ENCODE data around the gene DENND11.

DENND11 gene, protein sequence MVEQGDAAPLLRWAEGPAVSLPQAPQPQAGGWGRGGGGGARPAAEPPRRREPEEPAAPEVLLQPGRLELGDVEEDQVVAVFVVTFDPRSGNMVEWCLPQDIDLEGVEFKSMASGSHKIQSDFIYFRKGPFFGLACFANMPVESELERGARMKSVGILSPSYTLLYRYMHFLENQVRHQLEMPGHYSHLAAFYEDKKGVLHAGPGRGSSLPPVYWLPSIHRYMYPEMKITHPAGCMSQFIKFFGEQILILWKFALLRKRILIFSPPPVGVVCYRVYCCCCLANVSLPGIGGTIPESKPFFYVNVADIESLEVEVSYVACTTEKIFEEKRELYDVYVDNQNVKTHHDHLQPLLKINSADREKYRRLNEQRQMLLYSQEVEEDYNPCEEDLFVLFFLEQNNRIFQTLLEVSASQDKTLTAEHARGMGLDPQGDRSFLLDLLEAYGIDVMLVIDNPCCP

DNA sequence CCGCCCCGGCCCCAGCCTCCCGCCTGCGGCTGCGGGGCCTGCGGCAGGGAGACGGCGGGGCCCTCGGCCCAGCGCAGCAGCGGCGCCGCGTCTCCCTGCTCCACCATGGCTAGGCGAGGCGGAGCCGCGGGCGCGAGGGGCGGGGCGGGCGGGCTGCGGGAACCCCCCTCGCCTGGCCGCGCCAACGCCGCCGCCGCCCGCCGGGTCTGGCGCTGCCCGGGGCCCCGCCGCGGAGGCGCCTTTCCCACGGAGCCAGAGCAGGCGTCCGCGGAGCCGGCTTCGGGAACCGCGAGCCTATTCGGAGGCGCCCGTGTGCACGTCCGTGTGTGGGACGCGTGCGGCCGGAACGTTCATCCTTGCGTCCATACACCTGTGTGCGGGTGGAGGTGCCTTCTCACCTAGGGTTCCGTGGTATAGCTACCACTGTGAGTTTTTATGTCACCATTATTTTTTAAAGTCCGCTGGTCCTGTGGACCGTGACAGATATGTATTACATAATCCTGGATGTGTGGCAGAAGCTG is at the start of gene DENND11:
DENND11 (minus strand) TSS at position 120 of the 521 bp plus-strand sequence; CDS start at position 107, 13 bp downstream.
- DNase-seq (ENCODE audit: low spot score): peak; percentile 63

- no peak for DNase-seq (ENCODE audit: low spot score)
These were observed 46.4 kb upstream of the DENND11 start for GRCh38 chr7:141748396-141748795.

DNA sequence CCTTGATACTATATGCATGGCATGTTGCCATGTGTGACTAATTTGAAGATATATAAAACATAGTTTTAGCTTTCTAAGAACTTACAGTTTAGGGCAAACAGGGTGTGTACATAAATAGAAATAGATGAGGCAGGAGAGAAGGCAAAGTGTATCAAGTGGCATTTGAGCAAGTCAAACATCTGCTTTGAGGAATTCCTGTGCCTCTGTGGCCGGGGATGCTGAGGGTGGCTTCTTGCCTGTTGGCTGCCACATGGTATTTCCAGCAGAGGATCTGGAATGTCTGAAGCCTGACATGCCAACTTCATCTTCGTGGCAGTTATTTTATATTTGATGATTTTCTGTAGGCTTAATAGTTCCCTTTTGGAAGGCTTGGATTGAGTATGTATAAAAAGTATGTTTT is 42.2 kb upstream of the DENND11 start:
- DNase-seq (ENCODE audit: low spot score): no peak

- no peak for DNase-seq (ENCODE audit: low spot score)
These were observed 40.3 kb upstream of the DENND11 start for GRCh38 chr7:141742229-141742628.

DNA sequence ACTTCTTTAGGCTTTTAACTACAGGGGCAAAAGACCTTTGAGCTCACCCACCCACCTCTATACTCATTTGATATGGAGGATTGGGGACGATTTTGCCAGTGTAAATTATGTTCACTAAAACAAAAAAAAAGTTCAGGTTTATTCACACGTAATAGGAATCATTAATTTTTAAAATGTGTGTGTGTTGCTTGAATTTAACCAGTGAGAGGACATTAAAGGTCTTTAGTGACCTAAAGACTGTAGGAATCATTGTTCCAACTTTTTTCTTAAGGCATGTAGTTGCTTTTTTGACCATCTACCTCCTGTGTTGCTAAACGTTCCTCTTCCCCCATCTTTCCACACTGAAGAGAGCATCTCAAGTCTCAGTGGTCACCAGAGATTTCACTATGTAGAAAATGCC is 37.3 kb upstream of the DENND11 start:
- DNase-seq (ENCODE audit: low spot score): no peak

DNA sequence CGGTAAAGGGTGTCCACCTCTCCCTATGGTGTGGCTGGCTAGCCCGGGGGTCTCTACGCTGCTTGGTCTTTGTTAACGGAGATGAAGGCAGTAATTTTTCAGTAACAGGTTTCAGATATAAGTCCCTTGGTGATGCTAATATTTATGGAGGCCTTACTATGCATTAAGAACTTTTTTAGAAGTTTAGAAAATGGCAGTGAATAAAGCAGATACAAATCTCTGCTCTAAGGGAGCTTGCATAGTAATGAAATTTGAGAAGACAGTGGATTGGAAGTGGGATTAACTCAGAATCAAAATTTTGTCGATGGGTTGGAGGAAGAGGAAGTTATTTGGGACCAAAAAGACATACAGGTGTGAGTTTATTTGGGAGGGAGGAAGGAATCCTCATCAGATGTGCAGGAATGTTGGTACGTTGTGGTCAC is 36.6 kb upstream of the DENND11 start:
- no peak for DNase-seq (ENCODE audit: low spot score)

- peak; percentile 94 for DNase-seq (ENCODE audit: low spot score)
These were observed 36.0 kb upstream of the DENND11 start, which contains the start of gene SSBP1 for GRCh38 chr7:141737836-141738591. SSBP1 (plus strand) TSS chr7:141738358; CDS start chr7:141739167, 809 bp downstream.

- no peak for DNase-seq (ENCODE audit: low spot score)
These were observed 35.3 kb upstream of the DENND11 start for GRCh38 chr7:141737118-141737835.

DNA sequence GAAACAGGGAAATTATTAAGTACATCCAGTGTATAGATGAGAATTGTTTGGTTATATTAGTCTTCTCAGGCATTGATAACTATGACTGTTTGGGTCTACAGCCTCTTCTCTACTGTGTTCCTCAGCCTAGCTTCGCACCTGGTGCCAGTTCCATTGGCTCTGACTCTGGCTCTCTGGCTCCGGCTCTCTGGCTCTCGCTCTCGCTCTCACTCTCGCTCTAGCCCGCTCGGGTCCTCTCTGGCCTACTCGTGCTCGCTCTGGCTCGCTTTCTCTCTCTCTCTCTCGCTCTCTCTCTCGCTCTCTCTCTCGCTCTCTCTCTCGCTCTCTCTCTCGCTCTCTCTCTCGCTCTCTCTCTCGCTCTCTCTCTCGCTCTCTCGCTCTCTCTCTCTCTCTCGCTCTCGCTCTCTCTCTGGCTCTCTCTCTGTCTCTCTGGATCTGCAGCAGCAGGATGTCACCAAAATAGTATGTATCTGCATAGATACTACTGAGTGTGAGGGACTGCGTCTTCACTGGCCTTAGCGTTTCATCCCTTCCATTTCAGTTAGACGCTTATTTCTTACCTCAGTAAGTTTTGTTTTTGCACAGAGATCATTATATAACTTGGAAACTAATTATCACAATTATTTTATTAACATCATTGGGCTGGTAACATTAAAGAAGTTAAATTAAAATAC is 29.6 kb upstream of the DENND11 start:
- DNase-seq (ENCODE audit: low spot score): no peak

GRCh38 chr7:141729020-141729419 is 27.1 kb upstream of the DENND11 start:
- no peak for DNase-seq (ENCODE audit: low spot score)

- no peak for DNase-seq (ENCODE audit: low spot score)
These were observed 20.6 kb upstream of the DENND11 start for GRCh38 chr7:141722529-141722928.

GRCh38 chr7:141717450-141717849 is 15.5 kb upstream of the DENND11 start:
- DNase-seq (ENCODE audit: low spot score): no peak

DNA sequence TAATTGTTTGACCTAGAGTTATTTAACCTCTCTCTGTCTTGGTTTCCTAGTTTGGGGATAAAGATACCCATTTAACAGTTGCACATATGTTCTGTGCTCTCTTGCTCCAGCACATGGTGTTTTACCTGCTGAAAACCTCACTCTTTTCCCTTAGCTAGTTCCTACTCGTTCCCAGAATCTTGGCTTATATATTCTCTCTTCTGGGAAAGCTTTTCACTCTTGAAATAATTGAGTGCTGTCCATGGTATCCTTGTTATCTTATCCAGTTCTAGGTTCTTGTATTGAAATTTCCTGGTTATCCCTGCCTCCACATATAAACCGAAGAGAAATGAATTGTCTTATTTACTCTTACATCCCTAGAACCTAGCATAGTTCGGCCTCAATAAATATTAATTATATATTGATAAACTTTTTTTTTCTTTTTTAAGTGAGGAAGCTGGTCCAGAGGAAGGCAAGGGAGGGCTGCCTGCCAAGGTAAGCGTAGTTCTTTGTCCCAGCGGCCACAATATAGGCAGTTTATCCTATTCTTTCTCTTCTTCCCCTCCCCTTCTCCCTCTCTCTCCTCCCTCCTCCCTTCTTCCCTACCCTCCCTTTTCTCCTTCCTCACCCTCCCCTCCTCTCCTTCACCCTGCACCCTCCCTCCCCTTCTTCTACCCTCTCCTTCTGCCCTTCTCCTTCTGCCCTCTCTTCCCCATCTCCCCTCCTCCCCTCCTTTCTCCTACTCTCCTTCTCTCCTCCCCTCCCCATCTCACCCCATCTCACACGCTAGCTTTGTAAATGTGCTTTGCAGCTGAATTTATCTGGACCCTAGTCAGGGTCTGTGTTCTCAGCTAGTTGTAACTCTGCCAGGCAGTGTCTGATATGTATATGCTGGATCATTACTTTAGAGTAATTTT is 14.1 kb upstream of the DENND11 start:
- no peak for DNase-seq (ENCODE audit: low spot score)

DNA sequence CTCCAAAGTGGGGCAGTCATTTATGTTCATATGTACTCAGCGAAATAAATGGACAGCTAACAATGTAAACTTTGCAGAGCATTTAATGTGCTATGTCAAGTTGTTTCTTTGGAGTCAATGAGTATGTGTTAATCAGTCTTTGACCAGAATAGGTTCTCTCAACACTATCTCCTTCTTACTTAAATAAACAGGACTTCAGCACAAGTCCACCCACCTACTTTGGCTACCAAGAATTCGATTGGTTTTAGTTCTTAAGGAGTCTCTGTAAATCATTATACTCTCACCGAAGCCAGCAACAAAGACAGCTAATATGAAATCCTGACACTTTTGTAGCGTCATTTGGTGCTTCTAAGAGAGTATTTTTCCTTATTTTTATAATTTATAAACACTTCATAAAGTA is 13.1 kb upstream of the DENND11 start:
- no peak for DNase-seq (ENCODE audit: low spot score)

- no peak for DNase-seq (ENCODE audit: low spot score)
These were observed 12.6 kb upstream of the DENND11 start for GRCh38 chr7:141714571-141714970.

- no peak for DNase-seq (ENCODE audit: low spot score)
These were observed 11.9 kb upstream of the DENND11 start for GRCh38 chr7:141713890-141714289.

DNA sequence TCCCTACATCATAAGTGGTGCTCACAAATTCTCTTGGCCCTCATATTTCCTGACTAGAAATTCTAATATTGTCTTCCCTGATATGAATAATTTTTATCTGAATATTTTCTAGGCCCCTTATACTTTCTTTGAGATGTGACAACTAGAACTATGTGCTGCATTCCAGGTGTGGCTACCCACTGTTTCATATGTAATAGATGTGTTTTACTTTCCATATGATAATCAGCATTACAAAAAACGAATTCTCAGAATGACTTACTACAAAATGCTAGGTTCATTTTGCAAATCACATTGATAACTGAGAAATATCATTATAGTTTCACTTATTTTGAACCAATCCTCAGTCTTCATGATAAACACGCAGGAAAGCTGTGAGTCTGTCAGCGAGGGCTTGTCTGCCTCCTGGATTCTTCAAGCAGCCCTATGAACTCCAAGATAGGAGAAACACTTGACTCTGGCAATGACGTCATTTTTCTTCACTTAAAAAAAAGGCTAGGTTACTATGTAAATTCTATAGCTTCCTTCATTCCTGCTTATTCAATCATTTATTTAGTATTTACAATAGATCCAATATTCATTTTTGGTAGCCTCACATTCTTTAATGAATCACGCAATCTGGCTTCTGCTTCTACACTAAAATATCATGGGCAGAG is 10.8 kb upstream of the DENND11 start:
- no peak for DNase-seq (ENCODE audit: low spot score)

DNA sequence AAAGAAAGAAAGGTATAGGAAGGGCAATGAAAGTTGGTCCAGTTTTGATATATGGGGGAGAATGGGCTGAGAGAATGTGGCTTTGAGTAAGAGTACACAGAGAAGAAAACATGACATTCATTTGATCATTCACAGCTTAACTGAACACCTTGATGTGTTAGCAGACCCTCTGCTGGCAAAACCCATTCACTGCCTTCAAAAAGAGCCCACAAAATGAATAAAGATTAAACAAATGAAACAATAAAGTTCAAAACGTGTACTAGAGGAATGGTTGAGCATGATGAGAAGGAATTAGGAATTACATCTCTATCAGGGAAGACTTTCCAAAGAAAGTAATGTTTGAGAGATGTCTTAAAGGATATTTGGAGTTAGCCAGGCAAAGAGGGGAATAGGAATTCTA is 8.3 kb upstream of the DENND11 start:
- no peak for DNase-seq (ENCODE audit: low spot score)

- DNase-seq (ENCODE audit: low spot score): no peak
These were observed 7.8 kb upstream of the DENND11 start for GRCh38 chr7:141709749-141710148.

- DNase-seq (ENCODE audit: low spot score): no peak
These were observed 7.4 kb upstream of the DENND11 start for GRCh38 chr7:141709318-141709717.
